ENCODE measurements around the gene ZSCAN30. TPM values are rescaled to one million over a fixed set of nuclear protein-coding genes. Genes with fewer than 3 reads are reported as not detected.

Gene ZSCAN30
- total RNA-seq, 4 donors from 2014 or later = 9.5 to 14.0 (median 13.6) TPM

GRCh38 chr18:35240664-35241447, 49.2 kb downstream of the ZSCAN30 start, which contains the start of gene ZNF397:
Gene ZNF397 (plus strand): TSS chr18:35241034. CDS start chr18:35242471, 1,437 bp downstream.
- ATAC-seq (ENCODE audit: low FRiP score) = peak; percentile 100
- DNase-seq (ENCODE audit: low spot score) = peak; percentile 85
- no peak for TF ChIP-seq CTCF (IDR thresholded peaks at IDR 0.05)

- no peak for TF ChIP-seq CTCF (IDR thresholded peaks at IDR 0.05)
- no peak for DNase-seq (ENCODE audit: low spot score)
- no peak for ATAC-seq (ENCODE audit: low FRiP score)
Observed at GRCh38 chr18:35239314-35239713, 50.7 kb downstream of the ZSCAN30 start.

GRCh38 chr18:35236571-35237363, 53.3 kb downstream of the ZSCAN30 start:
- no peak for TF ChIP-seq CTCF (IDR thresholded peaks at IDR 0.05)
- ATAC-seq (ENCODE audit: low FRiP score) (no peak), DNase-seq (ENCODE audit: low spot score) (no peak)

- DNase-seq (ENCODE audit: low spot score) (peak; percentile 81), ATAC-seq (ENCODE audit: low FRiP score) (peak; percentile 78)
- TF ChIP-seq CTCF (IDR thresholded peaks at IDR 0.05) = peak in 2 of 3 donors; percentile 56 to 62
Observed at GRCh38 chr18:35231052-35231451, 59.0 kb downstream of the ZSCAN30 start.

GRCh38 chr18:35227254-35227653, 62.8 kb downstream of the ZSCAN30 start:
- DNase-seq (ENCODE audit: low spot score) = no peak
- no peak for TF ChIP-seq CTCF (IDR thresholded peaks at IDR 0.05)
- no peak for ATAC-seq (ENCODE audit: low FRiP score)

GRCh38 chr18:35223797-35224196, 66.2 kb downstream of the ZSCAN30 start:
- TF ChIP-seq CTCF (IDR thresholded peaks at IDR 0.05) = no peak
- ATAC-seq (ENCODE audit: low FRiP score) (no peak), DNase-seq (ENCODE audit: low spot score) (no peak)
